B cell (primary cell): Measurements from ENCODE around the gene GSG1. TPM values are rescaled to one million over a fixed set of nuclear protein-coding genes. Genes with fewer than 3 reads are reported as not detected.

Source experiments
- ATAC-seq: fragments of 200-7000 bp; cut with Tn5 transposase; one replicate; pipeline ENCODE4 v1.10.0; 2021; ENCODE audit warnings: low read depth, mild to moderate bottlenecking, moderate number of reproducible peaks, moderate library complexity
- CTCF ChIA-PET: fragments of 350-600 bp; sonication (Branson Sonifier 250); formaldehyde crosslinking; loops from one replicate; lab custom pipeline; 2021; ENCODE audit warnings: antibody characterized with exemption, inconsistent platforms; lab: Charles Lee
- POLR2A ChIA-PET: fragments of 350-600 bp; sonication (Branson Sonifier 250); formaldehyde crosslinking; loops from one replicate; lab custom pipeline; 2021; ENCODE audit warnings: antibody characterized with exemption; lab: Charles Lee
- DNase-seq: peaks from one replicate; pipeline ENCODE4 v3.0.0; 2013
- H2AFZ ChIP-seq: 2 replicates; pipeline ENCODE4 v1.6.1; 2012; ENCODE audit warnings: mild to moderate bottlenecking, low read depth, low read length; ENCODE audit not compliant: insufficient read depth, poor library complexity, severe bottlenecking
- H3K27ac ChIP-seq, 2 donors: 1 replicate in 1 of 2; 2 replicates in 1 of 2; pipeline ENCODE4 v1.5.1; 2012 to 2013; ENCODE audit warnings: low read length in 2 of 2, mild to moderate bottlenecking in 2 of 2, moderate library complexity in 1 of 2
- H3K27me3 ChIP-seq, 4 experiments: fragments of 200-600 bp in 1 of 4; sonication (generic) in 1 of 4; replicated peaks in 1 of 4; 1 replicate in 2 of 4; 2 replicates in 2 of 4; pipeline versions ENCODE4 v1.6.1 to v1.7.0; 2013 to 2016; ENCODE audit warnings: low read length in 3 of 4, mild to moderate bottlenecking in 2 of 4, mixed read lengths in 1 of 4, moderate library complexity in 1 of 4; ENCODE audit not compliant: insufficient read depth in 4 of 4, control insufficient read depth in 3 of 4; ENCODE audit errors: control extremely low read depth in 1 of 4
- H3K36me3 ChIP-seq, 2 experiments: replicated peaks in 1 of 2; 1 replicate in 1 of 2; 2 replicates in 1 of 2; pipeline versions ENCODE4 v1.6.1 to v1.7.1; 2013; ENCODE audit warnings: low read length in 1 of 2; ENCODE audit not compliant: insufficient read depth in 2 of 2, control insufficient read depth in 1 of 2; ENCODE audit errors: control extremely low read depth in 1 of 2, extremely low read depth in 1 of 2
- H3K4me1 ChIP-seq, 2 donors: fragments of 200-600 bp in 1 of 2; sonication (generic) in 1 of 2; 1 replicate in 1 of 2; 2 replicates in 1 of 2; pipeline versions ENCODE4 v1.5.1 to v1.6.1; 2013 to 2017; ENCODE audit warnings: low read length in 2 of 2; ENCODE audit not compliant: control insufficient read depth in 2 of 2, insufficient read depth in 2 of 2
- H3K4me2 ChIP-seq: replicated peaks from 2 replicates; pipeline ENCODE3; 2012; ENCODE audit warnings: mild to moderate bottlenecking, low read depth, low read length; ENCODE audit not compliant: poor library complexity, severe bottlenecking
- H3K4me3 ChIP-seq, 5 experiments: fragments of 200-600 bp in 1 of 5; sonication (generic) in 1 of 5; 1 replicate in 3 of 5; 2 replicates in 2 of 5; pipeline versions ENCODE4 v1.5.1 to v1.7.0; 2011 to 2016; ENCODE audit warnings: low read length in 4 of 5, mild to moderate bottlenecking in 4 of 5, low read depth in 2 of 5, control low read depth in 1 of 5, moderate library complexity in 1 of 5; ENCODE audit not compliant: insufficient read depth in 1 of 5; ENCODE audit errors: control extremely low read depth in 1 of 5, extremely low read depth in 1 of 5
- H3K79me2 ChIP-seq: fragments of 200-600 bp; sonication (generic); one replicate; pipeline ENCODE4 v1.6.0; 2016; ENCODE audit warnings: low read length; ENCODE audit not compliant: control insufficient read depth, insufficient read depth
- H3K9ac ChIP-seq: fragments of 200-600 bp; sonication (generic); 2 replicates; pipeline ENCODE4 v1.6.1; 2017; ENCODE audit warnings: mild to moderate bottlenecking, low read length, moderate library complexity
- H3K9me3 ChIP-seq, 3 donors: one replicate each; pipeline versions ENCODE4 v1.6.1 to v1.7.1; 2013; ENCODE audit warnings: low read length in 2 of 3; ENCODE audit not compliant: control insufficient read depth in 2 of 3, insufficient read depth in 1 of 3; ENCODE audit errors: control extremely low read depth in 1 of 3
- H4K20me1 ChIP-seq: 2 replicates; pipeline ENCODE4 v1.6.0; 2012; ENCODE audit warnings: mild to moderate bottlenecking, low read length; ENCODE audit not compliant: insufficient read depth, control insufficient read depth, poor library complexity, severe bottlenecking
- H3K27ac Mint-ChIP-seq: one replicate; pipeline ENCODE4 v1.8.0; 2021; ENCODE audit warnings: mixed read lengths
- H3K27me3 Mint-ChIP-seq: one replicate; pipeline ENCODE4 v1.8.0; 2021; ENCODE audit warnings: mixed read lengths
- H3K4me1 Mint-ChIP-seq: one replicate; pipeline ENCODE4 v1.8.0; 2021; ENCODE audit warnings: mixed read lengths
- H3K4me3 Mint-ChIP-seq: one replicate; pipeline ENCODE4 v1.8.0; 2021; ENCODE audit warnings: mixed read lengths
- H3K9me3 Mint-ChIP-seq: one replicate; pipeline ENCODE4 v1.8.0; 2022; ENCODE audit warnings: mixed read lengths; ENCODE audit not compliant: insufficient read depth
- CTCF ChIP-seq: fragments of 200-600 bp; IDR thresholded peaks from one replicate; pipeline ENCODE4 v1.8.0; 2022; ENCODE audit warnings: antibody characterized with exemption, mild to moderate bottlenecking
- EZH2 ChIP-seq: IDR thresholded peaks from 2 replicates; pipeline ENCODE4 v1.6.1; 2012; ENCODE audit warnings: borderline replicate concordance, low read depth, mild to moderate bottlenecking, moderate library complexity, low read length; ENCODE audit not compliant: insufficient read depth, poor library complexity, severe bottlenecking
- WGBS: methylation state at CpG from one replicate; pipeline ENCODE4 v1.1.5; 2013; ENCODE audit warnings: missing lambda C conversion rate; ENCODE audit not compliant: insufficient coverage; 5-methylcytosine and 5-hydroxymethylcytosine counted together
- intact Hi-C: fragments of 100-400 bp; cut with micrococcal nuclease; formaldehyde crosslinking; loops from one replicate; pipeline ENCODE4 v1.10.0; 2022
- polyA plus RNA-seq: library from polyadenylated mRNA; depleted of rRNA; stranded (reverse); fragments of >200 nt; gene quantifications from 2 replicates; pipeline ENCODE4 v1.2.3, GENCODE V29; 2012
- total RNA-seq, 2 donors: library from RNA; stranded (reverse); fragments of 120-200 nt in 1 of 2; gene quantifications; 1 replicate in 1 of 2; 2 replicates in 1 of 2; pipeline versions ENCODE4 v1.2.3 to v1.2.4, GENCODE V29; 2013 to 2022

Gene GSG1
- total and polyA plus RNA-seq, 2 donors (not counting 1 experiment from before 2014, with no cell fraction given) = not detected

- Mint-ChIP-seq H3K9me3 (no peaks in the 10 kb centered on the region), H3K27me3 (no peaks in the 10 kb centered on the region), H3K27ac (no peak overlapping the region), H3K4me3 (no peak overlapping the region), H3K4me1 (peaks cover 33% of the 10 kb centered on the region)
- Histone ChIP-seq H3K79me2 (no peaks in the 10 kb centered on the region), H3K4me1 (peaks cover 30 to 38% of the 10 kb centered on the region in 2 donors), H2AFZ (no peak overlapping the region), H3K36me3 (no peaks in the 10 kb centered on the region), H3K27me3 (no peaks in the 10 kb centered on the region), H3K9ac (no peak overlapping the region), H3K4me2 (no peak overlapping the region), H3K9me3 (no peaks in the 10 kb centered on the region), H3K4me3 (no peak overlapping the region), H3K27ac (no peak overlapping the region), H4K20me1 (no peaks in the 10 kb centered on the region)
- ATAC-seq = no peak
- ChIA-PET POLR2A (no interaction called here), CTCF (interaction anchor here (1.2 to 2.0 kb wide), 2 partner anchors 115 to 141 kb away, joined by 3 to 6 read pairs; no protein-coding TSS in a partner anchor)
- WGBS = no CpG with 5 or more reads among the region's 3 CpGs
- TF ChIP-seq EZH2 = no peak
- no peak for TF ChIP-seq CTCF
- DNase-seq = no peak
- intact Hi-C loops = no loop called here
Measured at GRCh38 chr12:13094367-13094766, 9.1 kb downstream of the GSG1 start.

DNA sequence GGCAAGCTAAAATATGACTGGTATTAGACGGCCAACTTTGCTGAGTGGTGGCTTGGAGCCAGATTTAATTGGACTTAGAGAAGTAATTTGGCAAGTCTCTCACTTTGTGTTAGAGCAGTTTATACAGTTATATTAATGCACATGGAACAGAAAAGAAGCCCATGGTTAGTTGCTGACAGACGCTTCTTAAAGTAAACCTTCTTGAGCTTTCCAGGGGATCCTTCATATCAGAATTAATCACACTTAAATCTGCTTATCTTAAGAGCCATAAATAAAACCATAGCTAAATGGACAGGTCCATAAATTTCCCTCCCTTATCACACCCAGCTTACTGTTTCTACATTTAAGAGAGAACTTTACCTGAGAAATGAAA is 9.6 kb downstream of the GSG1 start:
- H3K9me3 ChIP-seq = no peaks in the 10 kb centered on the region
- WGBS = 100% methylated on average over 1 of the region's 2 CpGs
- TF ChIP-seq CTCF = no peak
- peaks cover 25 to 34% of the 10 kb centered on the region in 2 donors for H3K4me1 ChIP-seq
- DNase-seq = no peak
- ATAC-seq = no peak
- no peaks in the 10 kb centered on the region for H3K9me3 Mint-ChIP-seq
- no peak overlapping the region for H3K4me3 Mint-ChIP-seq
- H3K27ac ChIP-seq = no peak overlapping the region
- no peak overlapping the region for H3K9ac ChIP-seq
- intact Hi-C loops = no loop called here
- no peaks in the 10 kb centered on the region for H3K27me3 ChIP-seq
- POLR2A ChIA-PET = no interaction called here
- H3K4me3 ChIP-seq = no peak overlapping the region
- no peaks in the 10 kb centered on the region for H4K20me1 ChIP-seq
- no peak overlapping the region for H3K27ac Mint-ChIP-seq
- no peaks in the 10 kb centered on the region for H3K27me3 Mint-ChIP-seq
- peaks cover 29% of the 10 kb centered on the region for H3K4me1 Mint-ChIP-seq
- H3K36me3 ChIP-seq = no peaks in the 10 kb centered on the region
- H2AFZ ChIP-seq = no peak overlapping the region
- no peaks in the 10 kb centered on the region for H3K79me2 ChIP-seq
- H3K4me2 ChIP-seq = no peak overlapping the region
- CTCF ChIA-PET = interaction anchor here (1.2 kb wide), 1 partner anchor 142 kb away, joined by 3 read pairs; no protein-coding TSS in a partner anchor
